C4-2B (cell line): Measurements from ENCODE around the gene ATP8B1.

Source experiments
- H3K27ac ChIP-seq: fragments of 450-650 bp; 2 replicates; pipeline ENCODE4 v1.5.1; 2017
- ZFX ChIP-seq: fragments of 450-650 bp; IDR thresholded peaks from 2 replicates; pipeline ENCODE4 v1.6.1; 2017
- TF ChIP-seq, protein P1 (sequence below): fragments of 450-650 bp; conservative IDR thresholded peaks from 2 replicates; pipeline ENCODE4 v1.5.1; 2017; ENCODE audit warnings: mild to moderate bottlenecking

Gene ATP8B1

DNA sequence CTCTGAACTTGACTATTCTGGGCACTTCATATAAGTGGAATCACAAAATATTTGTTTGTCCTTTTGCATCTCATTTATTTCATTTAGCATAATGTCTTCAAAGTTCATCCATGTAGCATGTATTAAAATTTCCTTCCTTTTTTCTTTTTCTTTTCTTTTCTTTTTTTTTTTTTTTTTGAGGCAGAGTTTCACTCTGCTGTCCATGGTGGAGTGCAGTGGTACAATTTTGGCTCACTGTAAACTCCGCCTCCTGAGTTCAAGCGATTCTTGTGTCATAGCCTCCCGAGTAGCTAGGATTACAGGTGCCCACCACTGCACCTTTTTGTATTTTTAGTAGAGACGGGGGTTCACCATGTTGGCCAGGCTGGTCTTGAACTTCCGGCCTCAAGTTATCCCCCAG lies 11.9 kb downstream of the ATP8B1 start:
- TF ChIP-seq, protein P1, sequence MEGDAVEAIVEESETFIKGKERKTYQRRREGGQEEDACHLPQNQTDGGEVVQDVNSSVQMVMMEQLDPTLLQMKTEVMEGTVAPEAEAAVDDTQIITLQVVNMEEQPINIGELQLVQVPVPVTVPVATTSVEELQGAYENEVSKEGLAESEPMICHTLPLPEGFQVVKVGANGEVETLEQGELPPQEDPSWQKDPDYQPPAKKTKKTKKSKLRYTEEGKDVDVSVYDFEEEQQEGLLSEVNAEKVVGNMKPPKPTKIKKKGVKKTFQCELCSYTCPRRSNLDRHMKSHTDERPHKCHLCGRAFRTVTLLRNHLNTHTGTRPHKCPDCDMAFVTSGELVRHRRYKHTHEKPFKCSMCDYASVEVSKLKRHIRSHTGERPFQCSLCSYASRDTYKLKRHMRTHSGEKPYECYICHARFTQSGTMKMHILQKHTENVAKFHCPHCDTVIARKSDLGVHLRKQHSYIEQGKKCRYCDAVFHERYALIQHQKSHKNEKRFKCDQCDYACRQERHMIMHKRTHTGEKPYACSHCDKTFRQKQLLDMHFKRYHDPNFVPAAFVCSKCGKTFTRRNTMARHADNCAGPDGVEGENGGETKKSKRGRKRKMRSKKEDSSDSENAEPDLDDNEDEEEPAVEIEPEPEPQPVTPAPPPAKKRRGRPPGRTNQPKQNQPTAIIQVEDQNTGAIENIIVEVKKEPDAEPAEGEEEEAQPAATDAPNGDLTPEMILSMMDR, result no peak
- no peak for TF ChIP-seq ZFX
- no peak overlapping the region for H3K27ac ChIP-seq

DNA sequence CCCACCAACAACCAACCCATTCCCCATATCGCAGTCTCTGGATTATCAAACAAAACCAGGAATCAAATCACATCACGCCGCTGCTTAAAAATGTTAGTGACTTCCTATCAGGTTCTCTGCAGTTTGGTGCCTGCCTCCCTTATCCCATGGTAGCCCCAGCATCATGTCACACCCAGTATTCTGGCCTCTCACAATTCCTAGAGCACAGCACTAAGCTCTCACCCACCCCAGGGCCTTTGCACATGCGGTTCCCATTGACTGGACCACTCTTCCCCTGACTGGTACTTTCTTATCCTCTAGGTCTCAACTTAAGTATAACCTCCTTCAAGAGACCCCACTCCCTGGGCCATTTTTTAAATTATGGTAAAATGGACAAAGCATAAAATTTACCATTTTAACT lies 12.8 kb downstream of the ATP8B1 start:
- TF ChIP-seq ZFX, result no peak
- TF ChIP-seq, protein P1, result no peak
- peak overlapping the region; percentile 57 for H3K27ac ChIP-seq

DNA sequence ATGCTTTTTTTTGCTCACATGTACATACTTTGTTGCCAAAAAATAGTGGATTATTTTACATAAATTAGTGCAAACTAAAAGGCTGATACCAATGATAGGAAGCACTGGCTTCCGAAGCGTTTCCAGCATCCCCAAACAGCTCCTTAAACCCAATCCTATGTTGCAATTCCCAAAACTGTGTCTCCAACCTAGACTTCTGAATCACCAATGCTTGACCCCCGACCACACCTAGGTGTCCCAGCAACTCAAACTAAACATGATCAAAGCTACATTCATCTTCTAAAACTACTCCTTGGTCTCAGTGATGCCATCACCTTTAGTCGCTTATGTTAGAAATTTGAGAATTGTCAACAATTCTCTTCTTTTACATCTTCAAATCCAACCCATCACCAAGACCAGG lies 13.4 kb downstream of the ATP8B1 start:
- TF ChIP-seq ZFX, result no peak
- TF ChIP-seq, protein P1, result no peak
- H3K27ac ChIP-seq, result peak overlapping the region; percentile 57

GRCh38 chr18:57789090-57789489 lies 14.0 kb downstream of the ATP8B1 start:
- H3K27ac ChIP-seq, result peak overlapping the region; percentile 57; the same call in 1 of the 2 replicates

DNA sequence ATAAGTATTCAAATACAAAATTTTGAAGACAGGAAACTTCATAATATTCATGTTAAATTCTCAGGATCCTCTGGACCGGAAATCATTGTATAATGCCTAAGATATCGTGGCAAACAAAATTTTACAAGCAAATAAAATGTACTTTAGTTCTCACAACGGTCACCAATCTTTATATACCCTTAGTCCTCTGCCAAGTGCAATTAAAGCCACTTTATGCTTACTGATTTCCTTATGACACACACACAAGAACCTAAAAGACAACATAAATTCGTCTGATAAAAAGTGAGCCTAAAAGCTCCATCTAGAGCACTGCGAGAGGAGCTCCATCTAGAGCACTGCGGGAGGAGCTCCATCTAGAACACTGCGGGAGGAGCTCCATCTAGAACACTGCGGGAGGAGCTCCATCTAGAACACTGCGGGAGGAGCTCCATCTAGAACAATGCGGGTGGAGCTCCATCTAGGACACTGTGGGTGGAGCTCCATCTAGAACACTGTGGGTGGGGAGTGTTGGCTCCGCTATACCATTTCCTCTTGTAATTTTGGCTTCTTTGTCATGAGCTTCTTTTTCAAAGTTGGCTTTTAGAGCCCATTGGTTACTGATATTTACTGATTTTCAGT lies 15.9 kb downstream of the ATP8B1 start:
- TF ChIP-seq, protein P1, result no peak
- TF ChIP-seq ZFX, result no peak
- no peak overlapping the region for H3K27ac ChIP-seq

More at GRCh38 chr18:57789090-57789489, 14.0 kb downstream of the ATP8B1 start:
- TF ChIP-seq ZFX, result no peak
- TF ChIP-seq, protein P1, result no peak

- no peak overlapping the region for H3K27ac ChIP-seq
- TF ChIP-seq, protein P1, result no peak
- no peak for TF ChIP-seq ZFX
Measured at GRCh38 chr18:57785751-57786437, 17.2 kb downstream of the ATP8B1 start.

GRCh38 chr18:57784801-57785114 lies 18.4 kb downstream of the ATP8B1 start:
- no peak for TF ChIP-seq ZFX
- TF ChIP-seq, protein P1, result no peak
- H3K27ac ChIP-seq, result no peak overlapping the region
